ENCODE measurements around the gene CAPZB.

The CAPZB gene

GRCh38 chr1:19454265-19455146, 30.8 kb downstream of the CAPZB start:
- no peak for TF ChIP-seq CTCF (IDR thresholded peaks at IDR 0.05)

GRCh38 chr1:19453741-19454201, 31.6 kb downstream of the CAPZB start:
- no peak for TF ChIP-seq CTCF (IDR thresholded peaks at IDR 0.05)

- TF ChIP-seq CTCF (IDR thresholded peaks at IDR 0.05): no peak
These were observed 33.1 kb downstream of the CAPZB start for GRCh38 chr1:19452221-19452663.

GRCh38 chr1:19450811-19451515, 34.4 kb downstream of the CAPZB start:
- TF ChIP-seq CTCF (IDR thresholded peaks at IDR 0.05): no peak

- TF ChIP-seq CTCF (IDR thresholded peaks at IDR 0.05): no peak
These were observed 35.7 kb downstream of the CAPZB start for GRCh38 chr1:19449454-19450228.

- no peak for TF ChIP-seq CTCF (IDR thresholded peaks at IDR 0.05)
These were observed 36.6 kb downstream of the CAPZB start for GRCh38 chr1:19448491-19449439.
